Activated naive CD8-positive, alpha-beta T cell treated with anti-CD3 and anti-CD28 coated beads, Interleukin-2, amount 50 U/mL, for 24 hours (primary cell): ENCODE measurements around the gene RBM22.
A peak's percentile ranks its signal among the peaks of the same experiment; 100 is the strongest.
"Not testable (repeated sequence)": the region's sequence is repeated elsewhere in the genome, so short reads cannot be mapped to it uniquely, and the experiment has no call there.

Source experiments
- ATAC-seq: fragments of 150-1000 bp; cut with Tn5 transposase; one replicate; pipeline ENCODE4 v1.10.0; 2021
- DNase-seq: peaks from one replicate; pipeline ENCODE4 v3.0.0; 2021
- H3K27ac Mint-ChIP-seq: one replicate; pipeline ENCODE4 v1.8.0; 2021; ENCODE audit warnings: mild to moderate bottlenecking, mixed read lengths
- H3K27me3 Mint-ChIP-seq: one replicate; pipeline ENCODE4 v1.8.0; 2021; ENCODE audit warnings: mixed read lengths
- H3K36me3 Mint-ChIP-seq: one replicate; pipeline ENCODE4 v1.8.0; 2021; ENCODE audit warnings: low read depth, mixed read lengths
- H3K4me1 Mint-ChIP-seq: one replicate; pipeline ENCODE4 v1.8.0; 2021; ENCODE audit warnings: mixed read lengths
- H3K4me3 Mint-ChIP-seq: one replicate; pipeline ENCODE4 v1.8.0; 2021; ENCODE audit warnings: mild to moderate bottlenecking, moderate library complexity, mixed read lengths
- H3K9me3 Mint-ChIP-seq: one replicate; pipeline ENCODE4 v1.8.0; 2021; ENCODE audit warnings: mixed read lengths

RBM22 gene

DNA sequence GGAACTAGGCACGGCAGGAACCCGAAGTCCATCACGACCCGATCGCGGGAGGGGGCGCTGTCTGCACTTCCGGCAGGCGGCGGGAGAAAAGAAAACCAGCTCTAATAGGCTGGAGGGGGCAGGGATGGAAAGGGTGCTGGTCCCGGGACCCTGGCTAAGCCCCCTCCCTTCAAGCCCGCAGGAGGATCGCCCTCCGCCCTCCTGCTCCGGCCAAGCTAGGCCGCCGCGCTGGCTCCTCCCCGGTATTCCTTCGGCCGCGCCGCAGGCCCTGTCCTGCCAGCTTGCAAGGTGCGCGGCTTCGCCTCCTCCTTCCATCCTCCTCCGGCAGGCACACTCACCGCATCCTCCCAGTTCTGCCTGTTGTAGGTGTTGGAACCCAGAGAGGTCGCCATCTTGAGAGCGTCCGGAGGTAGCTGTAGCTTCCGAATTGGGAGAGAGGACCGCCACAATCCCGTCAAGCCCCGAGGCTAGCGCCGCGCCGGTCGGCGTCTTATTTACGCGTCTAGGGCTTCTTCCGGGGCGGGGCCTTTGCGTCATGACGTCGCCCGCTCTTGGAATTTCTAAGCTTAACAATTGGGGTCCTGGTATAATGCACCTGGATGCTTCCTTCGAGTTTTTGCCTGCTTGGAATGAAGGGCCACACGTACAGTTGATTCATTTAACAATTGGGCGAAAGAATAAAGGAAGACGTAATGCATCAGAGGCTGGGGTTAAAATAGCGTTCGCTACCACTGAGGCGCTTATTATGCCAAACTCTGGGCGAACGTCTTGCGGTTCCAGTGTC, at the start of gene RBM22:
Gene RBM22, minus strand, starts transcription at position 469 of the 784 bp plus-strand sequence. Its CDS starts 77 bp downstream, at position 392.
- H3K27ac Mint-ChIP-seq: no peak within 1 kb of the TSS
- peaks cover 20% of the 10 kb centered on the region for H3K36me3 Mint-ChIP-seq
- no peak within 1 kb of the TSS for H3K4me3 Mint-ChIP-seq
- H3K9me3 Mint-ChIP-seq: no peaks in the 10 kb centered on the region
- peaks cover 4% of the 10 kb centered on the region for H3K4me1 Mint-ChIP-seq
- DNase-seq (peak; percentile 94), ATAC-seq (peak; percentile 98)
- no peaks in the 10 kb centered on the region for H3K27me3 Mint-ChIP-seq

DNA sequence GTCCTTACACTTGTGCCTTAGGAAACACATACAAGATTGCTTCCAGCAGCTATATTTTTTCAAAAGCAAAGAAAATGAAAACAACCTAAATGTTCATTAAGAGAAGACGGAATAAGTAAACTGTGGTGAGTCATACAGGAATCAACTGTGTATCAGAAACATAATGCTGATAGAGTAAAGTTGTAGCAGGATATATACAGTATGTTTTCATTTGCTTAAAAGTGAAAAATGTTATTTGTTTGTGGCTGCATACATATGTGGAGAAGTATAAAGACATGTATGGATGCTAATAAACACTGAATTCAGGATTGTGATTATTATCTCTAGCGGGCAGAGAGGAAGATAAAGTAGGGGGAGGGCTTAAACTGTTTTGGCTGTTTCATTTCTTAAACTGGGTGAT, 49.6 kb upstream of the RBM22 start:
- H3K4me1 Mint-ChIP-seq: peaks cover 44% of the 10 kb centered on the region
- no peaks in the 10 kb centered on the region for H3K27me3 Mint-ChIP-seq
- no peaks in the 10 kb centered on the region for H3K9me3 Mint-ChIP-seq
- H3K36me3 Mint-ChIP-seq: peaks cover 57% of the 10 kb centered on the region
- no peak overlapping the region for H3K27ac Mint-ChIP-seq
- ATAC-seq (no peak), DNase-seq (no peak)
- H3K4me3 Mint-ChIP-seq: no peak overlapping the region

DNA sequence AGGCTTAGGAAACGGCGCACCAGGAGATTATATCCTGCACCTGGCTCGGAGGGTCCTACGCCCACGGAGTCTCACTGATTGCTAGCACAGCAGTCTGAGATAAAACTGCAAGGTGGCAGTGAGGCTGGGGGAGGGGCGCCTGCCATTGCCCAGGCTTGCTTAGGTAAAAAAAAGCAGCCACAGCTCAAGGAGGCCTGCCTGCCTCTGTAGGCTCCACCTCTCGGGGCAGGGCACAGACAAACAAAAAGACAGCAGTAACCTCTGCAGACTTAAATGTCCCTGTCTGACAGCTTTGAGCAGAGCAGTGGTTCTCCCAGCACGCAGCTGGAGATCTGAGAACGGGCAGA, 42.3 kb upstream of the RBM22 start:
- Mint-ChIP-seq H3K36me3 (peaks cover 52% of the 10 kb centered on the region), H3K4me1 (peaks cover 61% of the 10 kb centered on the region)
- DNase-seq, H3K27ac Mint-ChIP-seq, H3K4me3 Mint-ChIP-seq, H3K9me3 Mint-ChIP-seq, H3K27me3 Mint-ChIP-seq, ATAC-seq: not testable (repeated sequence)

DNA sequence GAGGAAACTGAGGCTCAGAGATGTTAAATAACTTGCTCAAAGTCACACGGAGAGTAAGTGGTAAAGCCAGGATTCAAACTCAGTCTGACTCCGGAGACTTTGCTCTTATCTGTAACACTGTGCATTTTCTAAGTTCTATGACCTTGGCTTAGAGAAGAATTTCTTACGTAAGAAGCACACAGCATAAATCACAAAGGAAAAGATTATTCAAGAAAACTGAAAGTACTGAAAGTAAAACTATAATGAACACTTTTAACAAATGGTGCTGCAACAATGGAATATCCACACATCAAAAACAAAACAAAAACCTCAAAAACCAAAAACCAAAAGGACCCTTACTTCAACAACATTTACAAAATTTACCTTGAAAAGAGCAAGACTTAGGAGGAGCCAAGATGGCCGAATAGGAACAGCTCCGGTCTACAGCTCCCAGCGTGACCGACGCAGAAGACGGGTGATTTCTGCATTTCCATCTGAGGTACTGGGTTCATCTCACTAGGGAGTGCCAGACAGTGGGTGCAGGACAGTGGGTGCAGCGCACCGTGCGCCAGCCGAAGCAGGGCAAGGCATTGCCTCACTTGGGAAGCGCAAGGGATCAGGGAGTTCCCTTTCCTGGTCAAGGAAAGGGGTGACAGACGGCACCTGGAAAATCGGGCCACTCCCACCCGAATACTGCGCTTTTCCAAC, 41.7 kb upstream of the RBM22 start:
- H3K27me3 Mint-ChIP-seq, H3K9me3 Mint-ChIP-seq, DNase-seq: not testable (repeated sequence)
- Mint-ChIP-seq H3K4me1 (peaks cover 66% of the 10 kb centered on the region), H3K4me3 (peak overlapping the region; percentile 43), H3K36me3 (peaks cover 53% of the 10 kb centered on the region), H3K27ac (peak overlapping the region; percentile 86)
- ATAC-seq: peak; percentile 36

DNA sequence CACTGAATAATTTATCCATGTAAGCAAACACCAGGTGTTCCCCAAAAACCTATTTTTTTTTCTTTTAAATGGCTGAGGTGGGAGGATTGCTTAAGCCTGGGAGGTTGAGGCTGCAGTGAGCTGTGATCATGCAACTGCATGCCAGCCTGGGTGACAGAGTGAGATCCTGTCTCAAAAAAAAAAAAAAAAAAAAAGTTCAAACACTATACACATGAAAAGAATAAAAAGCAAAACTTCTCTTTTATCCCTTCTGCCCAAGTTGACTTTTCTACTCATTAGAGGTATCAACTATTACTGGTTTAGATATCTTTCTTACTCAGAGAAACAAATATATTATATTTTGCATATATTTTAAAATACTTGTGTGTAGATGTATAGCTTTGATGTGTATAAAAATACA, 40.1 kb upstream of the RBM22 start:
- H3K4me3 Mint-ChIP-seq: no peak overlapping the region
- peaks cover 65% of the 10 kb centered on the region for H3K36me3 Mint-ChIP-seq
- H3K4me1 Mint-ChIP-seq: peaks cover 71% of the 10 kb centered on the region
- ATAC-seq (no peak), DNase-seq (no peak)
- no peak overlapping the region for H3K27ac Mint-ChIP-seq
- peaks cover 13% of the 10 kb centered on the region for H3K9me3 Mint-ChIP-seq
- no peaks in the 10 kb centered on the region for H3K27me3 Mint-ChIP-seq

DNA sequence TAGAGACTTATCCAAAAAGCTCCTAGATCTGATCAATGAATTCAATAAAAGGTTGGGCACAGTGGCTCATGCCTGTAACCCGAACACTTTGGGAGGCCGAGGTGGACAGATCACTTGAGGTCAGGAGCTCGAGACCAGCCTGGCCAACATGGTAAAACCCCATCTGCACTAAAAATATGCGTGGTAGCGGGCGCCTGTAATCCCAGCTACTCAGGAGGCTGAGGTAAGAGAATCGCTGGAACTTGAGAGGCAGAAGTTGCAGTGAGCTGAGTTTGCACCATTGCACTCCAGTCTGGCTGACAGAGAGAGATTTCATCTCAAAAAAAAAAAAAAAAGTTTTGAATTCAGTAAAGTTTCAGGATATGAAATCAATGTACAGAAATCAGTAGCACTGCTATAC, 38.0 kb upstream of the RBM22 start:
- no peak for ATAC-seq
- no peak overlapping the region for H3K27ac Mint-ChIP-seq
- no peaks in the 10 kb centered on the region for H3K27me3 Mint-ChIP-seq

DNA sequence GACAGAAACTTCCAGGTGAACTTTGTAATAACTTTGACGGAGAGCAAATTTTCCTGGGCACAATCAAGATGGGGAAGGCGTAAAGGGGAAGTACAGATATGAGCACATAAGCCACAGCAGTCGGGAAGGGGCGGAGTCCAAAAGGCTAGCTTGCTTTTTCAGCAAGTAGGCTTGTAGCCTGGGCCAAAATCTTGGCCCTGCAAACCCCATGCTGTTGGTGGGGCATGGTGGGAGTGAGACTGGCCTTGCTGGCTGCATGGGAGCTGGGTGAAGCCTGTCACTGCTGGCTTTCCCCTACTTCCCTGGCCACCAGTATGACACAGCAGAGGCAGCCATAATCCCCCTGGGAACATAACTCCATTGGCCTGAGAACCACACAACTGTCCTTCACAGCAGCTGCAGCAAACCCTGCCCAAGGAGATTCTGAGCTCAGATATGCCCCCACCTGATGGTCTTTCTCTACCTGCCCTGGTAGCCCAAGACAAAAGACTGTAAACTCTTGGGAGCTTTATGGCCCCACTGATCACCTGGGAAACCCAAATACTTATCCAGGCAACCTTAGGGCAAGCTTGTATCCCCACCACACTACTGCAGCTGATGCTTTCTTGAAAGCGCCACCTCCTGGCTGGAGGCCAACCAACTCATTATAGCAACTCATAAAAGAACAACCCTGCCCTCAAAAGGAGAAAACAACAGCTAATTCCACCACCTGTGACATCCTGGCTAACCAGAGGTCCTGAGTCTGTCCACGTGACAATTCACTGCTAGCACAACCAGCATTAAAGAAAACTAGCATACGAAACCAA, 33.9 kb upstream of the RBM22 start:
- Mint-ChIP-seq H3K36me3 (peaks cover 75% of the 10 kb centered on the region), H3K9me3 (peaks cover 10% of the 10 kb centered on the region), H3K4me3 (no peak overlapping the region), H3K27ac (peak overlapping the region; percentile 64), H3K27me3 (no peaks in the 10 kb centered on the region), H3K4me1 (peaks cover 48% of the 10 kb centered on the region)
- no peak for ATAC-seq
- peak; percentile 10 for DNase-seq

More for the DNA sequence above, 38.0 kb upstream of the RBM22 start:
- no peak for DNase-seq
- H3K4me3 Mint-ChIP-seq: no peak overlapping the region
- H3K36me3 Mint-ChIP-seq: peaks cover 70% of the 10 kb centered on the region
- peaks cover 77% of the 10 kb centered on the region for H3K4me1 Mint-ChIP-seq
- H3K9me3 Mint-ChIP-seq: peaks cover 10% of the 10 kb centered on the region

DNA sequence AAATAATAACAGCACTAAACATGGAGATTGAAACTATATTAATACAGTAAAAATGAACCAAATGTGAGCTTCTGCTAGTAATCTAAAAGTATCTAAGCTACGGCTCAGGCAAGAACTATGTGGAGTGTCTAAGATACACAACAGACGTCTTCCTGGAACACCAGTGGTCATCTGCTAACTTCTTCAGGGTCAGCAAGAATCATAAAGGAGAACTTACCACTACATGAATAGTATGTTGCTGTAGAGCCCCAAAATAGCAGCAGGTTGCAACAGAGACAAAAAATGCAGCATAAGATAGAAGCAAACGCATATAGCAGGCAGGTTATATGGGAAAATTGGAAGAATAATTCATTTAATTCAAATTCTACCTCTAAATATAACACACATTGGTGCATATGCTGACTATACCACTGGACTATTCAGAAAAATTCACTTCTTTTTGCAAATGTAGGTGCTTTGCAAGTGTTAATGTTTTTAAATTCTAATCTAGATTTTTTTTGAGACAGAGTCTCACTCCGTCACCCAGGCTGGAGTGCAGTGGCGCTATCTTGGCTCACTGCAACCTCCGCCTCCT, 30.9 kb upstream of the RBM22 start:
- H3K27ac Mint-ChIP-seq: no peak overlapping the region
- DNase-seq (no peak), ATAC-seq (no peak)
- H3K9me3 Mint-ChIP-seq: peaks cover 8% of the 10 kb centered on the region
- H3K4me3 Mint-ChIP-seq: no peak overlapping the region
- H3K4me1 Mint-ChIP-seq: peaks cover 18% of the 10 kb centered on the region
- H3K36me3 Mint-ChIP-seq: peaks cover 65% of the 10 kb centered on the region
- H3K27me3 Mint-ChIP-seq: no peaks in the 10 kb centered on the region

DNA sequence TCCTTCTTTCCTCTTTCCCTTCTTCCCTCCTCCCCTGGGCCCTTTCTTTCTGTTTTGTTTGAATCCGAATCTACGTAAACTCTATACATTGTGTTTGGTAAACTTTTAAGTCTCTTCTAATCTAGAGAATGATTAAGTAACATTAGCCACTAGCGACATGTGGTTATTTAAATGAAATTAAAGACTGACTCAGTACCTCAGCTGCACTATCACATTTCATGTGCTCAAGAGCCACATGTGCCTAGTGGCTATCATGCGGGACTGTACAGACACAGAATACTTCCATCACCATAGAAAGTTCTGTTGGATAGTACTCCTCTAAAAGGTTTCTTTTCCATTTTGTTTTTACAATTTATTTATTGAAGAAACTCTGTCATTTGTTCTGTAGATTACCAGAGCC, 29.0 kb upstream of the RBM22 start:
- peak overlapping the region; percentile 49 for H3K27ac Mint-ChIP-seq
- H3K27me3 Mint-ChIP-seq: no peaks in the 10 kb centered on the region

DNA sequence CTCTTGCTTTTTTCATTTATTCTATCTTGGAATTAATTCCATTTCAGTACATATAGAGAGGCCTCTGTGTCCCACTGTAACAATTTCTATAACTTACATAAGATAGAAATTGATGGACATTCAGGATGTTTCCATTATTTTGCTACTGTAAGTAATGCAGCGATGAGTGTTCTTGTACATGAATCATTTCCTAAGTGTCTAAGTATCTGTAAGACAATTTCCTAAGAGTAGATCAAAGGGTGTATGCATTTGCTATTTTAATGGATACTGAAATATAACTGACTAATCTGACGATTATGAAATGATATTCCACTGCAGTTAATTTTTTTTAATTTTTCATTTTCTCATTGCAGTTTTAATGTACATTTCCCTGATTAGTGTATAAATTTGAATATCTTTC, 23.0 kb upstream of the RBM22 start:
- Mint-ChIP-seq H3K27me3 (no peaks in the 10 kb centered on the region), H3K4me1 (no peaks in the 10 kb centered on the region), H3K36me3 (peaks cover 53% of the 10 kb centered on the region), H3K27ac (no peak overlapping the region), H3K4me3 (no peak overlapping the region), H3K9me3 (no peaks in the 10 kb centered on the region)
- DNase-seq (no peak), ATAC-seq (no peak)

More for the DNA sequence above, 29.0 kb upstream of the RBM22 start:
- Mint-ChIP-seq H3K9me3 (no peaks in the 10 kb centered on the region), H3K36me3 (peaks cover 55% of the 10 kb centered on the region), H3K4me3 (no peak overlapping the region), H3K4me1 (peaks cover 10% of the 10 kb centered on the region)
- no peak for ATAC-seq
- no peak for DNase-seq

DNA sequence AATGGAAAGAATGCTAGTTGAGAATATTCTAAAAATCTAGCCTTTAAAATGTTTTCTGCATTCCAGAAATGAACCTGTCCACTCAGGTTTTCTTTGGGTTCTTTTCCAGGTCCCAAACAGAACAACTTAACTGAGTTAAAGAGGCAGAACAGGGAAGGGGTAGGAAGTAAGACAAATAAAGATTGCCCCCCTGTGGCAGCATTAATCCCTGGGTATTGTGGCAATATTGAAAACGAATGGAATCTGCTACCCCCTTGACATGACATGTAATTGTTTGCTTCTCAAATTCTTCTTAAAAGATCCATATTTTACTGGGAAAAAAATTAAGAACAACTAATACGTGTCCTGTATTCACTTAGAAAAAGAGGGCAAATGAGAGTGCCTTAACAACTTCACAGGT, 9.3 kb upstream of the RBM22 start:
- no peak for ATAC-seq
- H3K9me3 Mint-ChIP-seq: no peaks in the 10 kb centered on the region
- no peak overlapping the region for H3K27ac Mint-ChIP-seq
- no peaks in the 10 kb centered on the region for H3K4me1 Mint-ChIP-seq
- H3K36me3 Mint-ChIP-seq: peaks cover 18% of the 10 kb centered on the region
- no peaks in the 10 kb centered on the region for H3K27me3 Mint-ChIP-seq
- DNase-seq: no peak
- H3K4me3 Mint-ChIP-seq: no peak overlapping the region

DNA sequence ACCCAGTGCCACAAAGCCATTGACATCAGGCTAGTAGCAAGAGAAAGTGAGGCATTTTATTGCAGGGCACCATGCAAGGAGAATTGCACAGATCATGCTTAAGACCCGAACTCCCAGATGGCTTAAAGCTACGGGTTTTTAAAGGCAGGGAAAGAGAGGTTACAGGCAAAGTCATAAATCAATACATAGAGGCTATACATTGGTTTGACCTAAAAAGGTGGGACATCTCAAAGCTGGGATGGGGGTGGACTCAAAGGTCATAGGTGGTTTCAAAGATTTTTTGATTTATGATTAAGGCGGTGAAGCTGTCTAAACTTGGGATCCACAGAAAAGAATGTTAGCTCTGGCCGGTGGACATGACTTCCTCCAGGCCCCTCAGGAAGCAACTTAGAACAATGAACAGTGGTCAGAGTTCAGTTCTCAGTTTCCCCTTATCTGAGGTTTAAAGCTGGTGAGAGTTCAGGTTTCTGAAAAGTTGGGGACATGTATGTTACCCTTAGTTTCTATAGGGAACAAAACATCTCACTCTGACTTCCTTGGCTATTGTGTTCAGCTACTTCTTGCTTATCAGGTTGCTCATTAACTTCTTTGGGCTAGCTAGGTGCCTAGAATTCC, 6.0 kb upstream of the RBM22 start:
- Mint-ChIP-seq H3K27me3 (no peaks in the 10 kb centered on the region), H3K9me3 (no peaks in the 10 kb centered on the region), H3K4me1 (peaks cover 2% of the 10 kb centered on the region), H3K36me3 (peaks cover 15% of the 10 kb centered on the region), H3K4me3 (no peak overlapping the region), H3K27ac (no peak overlapping the region)
- no peak for DNase-seq
- ATAC-seq: no peak

DNA sequence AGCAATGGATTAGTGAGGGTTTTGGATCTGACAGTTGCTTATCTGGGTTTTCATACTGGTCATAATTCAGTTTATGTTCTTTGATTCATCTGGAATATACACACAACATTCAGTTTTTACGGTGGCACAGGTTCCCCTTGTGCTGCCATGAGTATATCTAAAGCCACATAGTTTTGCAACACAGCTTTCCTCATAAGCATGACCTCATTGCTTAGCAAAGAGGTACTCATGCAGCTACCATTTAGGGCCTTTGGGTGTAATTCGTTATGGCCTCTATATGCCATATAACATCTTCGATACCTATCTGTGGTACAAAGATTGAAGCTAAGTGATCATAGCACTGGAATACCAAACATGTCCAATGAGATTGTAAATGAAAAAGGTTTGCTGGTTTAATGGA, 2.9 kb upstream of the RBM22 start:
- H3K27me3 Mint-ChIP-seq: no peaks in the 10 kb centered on the region
- ATAC-seq: no peak
- no peak for DNase-seq
- H3K9me3 Mint-ChIP-seq: no peaks in the 10 kb centered on the region
- H3K4me1 Mint-ChIP-seq: peaks cover 4% of the 10 kb centered on the region
- no peak overlapping the region for H3K4me3 Mint-ChIP-seq
- H3K27ac Mint-ChIP-seq: no peak overlapping the region
- peaks cover 12% of the 10 kb centered on the region for H3K36me3 Mint-ChIP-seq

DNA sequence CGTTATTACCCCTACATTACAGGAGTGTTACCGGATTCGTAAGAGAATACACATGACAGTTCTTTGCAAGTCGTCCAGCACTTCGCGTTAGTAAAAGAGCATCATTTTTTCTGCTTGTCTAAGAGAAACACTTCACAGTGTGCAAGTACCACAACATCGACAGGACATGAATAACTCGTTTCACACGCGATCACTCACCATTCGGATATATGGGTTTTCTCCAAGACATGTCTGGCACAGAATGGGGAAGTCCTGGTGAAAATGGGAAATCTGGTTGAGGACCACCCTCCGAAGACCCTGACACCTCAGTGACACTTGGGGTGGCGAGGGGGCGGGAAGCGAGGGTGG, 642 bp downstream of the RBM22 start:
- Mint-ChIP-seq H3K27me3 (no peaks in the 10 kb centered on the region), H3K36me3 (peaks cover 25% of the 10 kb centered on the region), H3K4me1 (peaks cover 4% of the 10 kb centered on the region), H3K9me3 (no peaks in the 10 kb centered on the region), H3K27ac (no peak overlapping the region), H3K4me3 (no peak overlapping the region)
- ATAC-seq (no peak), DNase-seq (no peak)
